Raji (cell line): Measurements from ENCODE around the gene ATL3.

Experiments
- POLR2A ChIP-seq: IDR thresholded peaks from 2 replicates; pipeline ENCODE4 v1.6.1; 2011; ENCODE audit warnings: low read depth, low read length, control low read depth; ENCODE audit not compliant: insufficient read depth

ATL3 gene

DNA sequence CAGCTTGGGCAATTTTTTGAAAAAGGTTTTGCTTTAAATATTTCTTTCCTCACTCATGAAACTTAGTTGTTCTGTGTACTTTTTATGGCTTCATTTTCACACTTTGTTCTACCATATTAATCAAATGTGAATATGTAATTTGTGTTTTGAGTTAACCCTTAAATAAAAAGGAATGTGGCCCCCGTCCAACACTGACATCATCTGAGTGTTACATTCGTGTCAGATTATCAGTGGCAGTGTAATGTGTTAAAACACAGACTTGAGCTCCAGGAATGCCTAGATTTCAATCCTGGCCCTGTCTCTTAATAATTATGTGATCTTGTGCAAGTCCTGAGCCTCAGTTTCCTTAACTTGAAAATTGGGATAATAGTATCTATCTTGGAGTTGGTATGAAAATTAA is 15.8 kb upstream of the ATL3 start:
- TF ChIP-seq POLR2A: no peak

DNA sequence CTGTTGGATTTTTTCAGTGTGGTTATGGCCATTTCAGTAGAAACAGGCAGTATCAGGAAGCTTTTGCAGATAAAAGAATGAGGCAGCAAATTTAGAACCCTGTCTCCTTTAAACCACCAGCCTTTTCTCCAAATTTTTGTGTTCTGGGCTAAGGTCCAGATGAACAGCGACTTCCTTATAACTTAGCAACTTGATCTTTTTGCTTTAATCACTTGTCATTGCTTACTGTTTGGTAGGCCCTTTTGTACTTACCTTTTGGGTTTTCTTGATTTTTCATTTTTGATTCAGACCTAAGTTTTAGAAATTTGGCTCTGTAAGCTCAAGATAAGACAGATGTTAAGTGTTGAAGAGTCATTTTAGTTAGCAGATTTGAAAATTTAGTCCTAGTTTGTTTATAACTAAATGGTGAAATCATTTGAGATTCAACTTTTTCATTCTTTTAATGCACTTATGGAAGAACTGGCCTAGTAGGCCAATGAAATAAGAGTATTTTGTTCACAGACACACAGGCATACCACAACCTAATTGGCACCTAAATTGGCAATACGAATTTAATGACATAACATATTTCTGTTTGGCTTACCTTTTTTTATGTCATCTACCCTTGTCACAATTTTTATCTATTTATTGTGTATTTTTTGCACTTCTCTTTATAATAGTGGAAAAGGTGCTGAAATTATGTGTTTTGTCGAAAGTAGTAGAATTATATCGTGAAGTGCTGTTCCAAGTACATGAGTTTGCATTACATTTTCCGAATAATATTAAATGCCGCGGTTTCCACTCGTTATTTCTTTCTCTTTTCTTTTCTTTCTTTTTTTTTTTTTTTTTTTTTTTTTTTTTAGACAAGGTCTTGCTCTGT is 12.2 kb upstream of the ATL3 start:
- no peak for TF ChIP-seq POLR2A

DNA sequence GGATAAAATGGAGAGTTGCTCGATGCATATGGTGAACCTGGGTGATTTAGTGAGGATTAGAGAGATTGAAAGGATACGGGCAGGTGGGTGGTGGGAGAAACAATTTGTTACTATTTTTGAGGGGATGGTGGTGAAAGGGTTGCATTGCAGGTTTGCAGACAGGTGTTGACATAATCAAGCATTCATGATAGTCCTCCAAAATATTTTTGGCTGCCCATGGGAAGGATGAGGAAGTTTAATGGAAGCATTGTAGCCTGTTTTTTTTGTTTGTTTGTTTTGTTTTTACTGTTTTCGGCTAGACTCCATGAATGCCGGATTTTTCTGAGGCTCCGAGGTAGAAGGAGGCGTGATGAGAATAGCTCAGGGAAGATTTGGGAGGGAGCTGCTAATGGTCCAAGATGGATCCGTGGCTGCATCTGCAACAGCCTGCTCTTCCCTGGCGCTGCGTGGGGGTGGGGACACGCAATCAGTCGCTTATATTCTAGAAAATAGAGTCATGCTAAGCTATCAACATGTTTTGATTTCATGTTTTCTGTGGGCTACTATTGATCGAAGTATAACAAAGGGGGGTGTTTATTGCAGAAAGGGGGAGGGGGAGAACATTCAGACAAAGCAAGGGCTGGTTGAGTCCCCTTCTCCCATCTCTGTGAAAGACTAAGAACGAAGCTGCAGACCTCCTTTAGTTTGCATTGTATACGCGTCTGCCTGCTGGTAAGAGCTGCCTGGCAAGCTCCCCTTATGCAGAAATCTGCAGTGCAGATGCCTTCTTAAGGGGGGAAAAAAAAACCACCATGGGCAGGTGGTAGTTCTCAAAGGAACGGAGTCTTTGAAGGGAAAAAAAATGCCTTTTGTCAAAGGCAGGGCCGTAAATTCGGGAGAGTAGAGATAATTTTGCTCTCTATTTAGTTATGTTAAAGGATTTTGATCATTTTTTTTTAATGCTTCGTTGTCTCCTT is 11.2 kb upstream of the ATL3 start:
- no peak for TF ChIP-seq POLR2A

DNA sequence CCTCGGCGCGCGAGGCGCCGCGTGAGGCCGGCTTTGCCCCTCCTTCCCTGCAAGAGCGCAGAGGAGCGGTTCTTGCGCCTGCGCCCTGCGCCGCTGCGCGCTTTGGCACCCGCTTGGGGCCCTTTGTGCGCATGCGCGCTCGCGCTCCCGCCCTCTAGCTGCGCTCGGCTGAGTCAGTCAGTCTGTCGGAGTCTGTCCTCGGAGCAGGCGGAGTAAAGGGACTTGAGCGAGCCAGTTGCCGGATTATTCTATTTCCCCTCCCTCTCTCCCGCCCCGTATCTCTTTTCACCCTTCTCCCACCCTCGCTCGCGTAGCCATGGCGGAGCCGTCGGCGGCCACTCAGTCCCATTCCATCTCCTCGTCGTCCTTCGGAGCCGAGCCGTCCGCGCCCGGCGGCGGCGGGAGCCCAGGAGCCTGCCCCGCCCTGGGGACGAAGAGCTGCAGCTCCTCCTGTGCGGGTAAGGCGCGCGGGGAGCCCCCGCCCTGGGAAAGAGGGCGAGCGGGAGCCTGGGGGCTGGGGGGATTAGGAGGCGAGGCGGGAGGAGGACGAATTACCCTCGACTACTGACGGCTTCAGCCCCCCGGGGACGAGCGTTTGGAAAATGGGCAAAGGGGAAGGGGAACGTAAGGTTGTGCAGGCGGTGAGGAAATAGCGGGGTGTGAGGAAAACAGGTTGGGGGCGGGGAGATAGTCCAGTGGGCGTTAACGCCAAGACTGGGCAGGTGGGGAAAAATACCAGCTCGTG is 10.3 kb upstream of the ATL3 start, which contains the start of gene RTN3:
TSS of gene RTN3 (plus strand) at position 180 of the 745 bp plus-strand sequence. CDS start at position 317, 137 bp downstream.
- peak; percentile 96 for TF ChIP-seq POLR2A

DNA sequence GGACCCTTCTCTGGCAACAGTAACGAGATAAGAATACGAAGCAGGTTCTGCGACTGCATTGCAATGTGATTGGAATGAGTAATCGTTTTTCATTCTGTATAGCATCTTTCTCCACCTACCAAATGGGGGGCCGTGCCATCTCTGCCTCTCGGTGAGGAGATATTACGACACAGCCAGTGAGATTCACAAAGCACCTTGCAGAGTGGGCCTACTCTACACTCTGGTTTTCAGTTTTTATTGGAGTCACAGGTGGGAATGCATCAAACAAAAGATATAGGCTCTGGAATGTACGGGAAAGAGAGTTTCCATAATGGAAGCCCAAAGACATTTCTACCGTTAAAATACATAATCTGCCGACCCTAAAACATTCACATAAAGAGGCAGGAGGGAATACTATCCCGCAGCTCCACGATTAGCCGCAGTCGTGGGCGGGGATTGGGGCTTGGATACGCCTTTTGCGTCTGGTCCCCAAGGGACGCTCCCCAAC is 9.7 kb upstream of the ATL3 start:
- no peak for TF ChIP-seq POLR2A

DNA sequence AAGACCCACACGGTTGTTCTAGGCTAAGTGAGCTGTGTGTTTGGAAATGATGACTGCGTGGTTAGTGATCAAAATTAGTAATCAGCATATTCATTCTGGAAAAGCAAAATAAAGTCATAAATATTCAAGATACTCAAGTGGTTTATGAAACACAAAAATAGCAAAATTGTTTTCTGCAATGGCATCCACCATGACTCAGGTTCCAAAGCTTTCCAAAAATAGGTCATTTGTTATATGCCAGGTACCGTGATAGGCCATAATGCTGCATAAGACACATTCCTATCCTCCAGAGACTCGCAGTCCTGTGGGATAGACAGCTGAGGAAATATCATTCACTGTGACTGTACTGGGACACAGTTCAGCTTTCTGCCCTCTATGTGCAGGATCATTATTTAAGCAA is 2.4 kb upstream of the ATL3 start:
- no peak for TF ChIP-seq POLR2A

DNA sequence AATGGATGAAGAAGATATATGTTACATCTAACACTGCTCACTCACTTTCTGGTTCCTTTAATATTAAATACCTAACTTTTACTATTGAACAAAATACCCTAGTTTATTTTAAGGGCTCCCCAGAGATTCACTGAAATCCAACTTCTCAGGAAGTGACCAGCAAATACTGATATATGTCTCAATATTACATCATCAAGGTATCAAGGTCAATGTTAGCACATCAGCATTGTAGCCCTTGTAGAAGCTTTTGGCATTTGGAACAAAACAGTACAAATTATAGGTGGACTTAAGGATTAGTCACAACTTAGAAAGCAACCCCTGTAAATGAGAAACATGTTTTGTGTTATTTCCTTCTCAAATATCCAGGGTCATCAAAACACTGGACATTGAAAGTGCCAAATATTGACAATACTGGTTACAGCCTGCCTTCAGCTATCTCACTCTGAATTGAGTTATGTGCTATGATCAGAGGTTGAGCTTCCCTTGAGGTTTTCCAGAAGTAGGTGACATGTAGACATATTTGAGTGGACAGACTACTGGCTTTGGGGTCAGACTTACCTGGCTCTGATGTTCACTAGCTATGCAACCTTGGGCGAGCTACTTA is 1.9 kb upstream of the ATL3 start:
- no peak for TF ChIP-seq POLR2A

DNA sequence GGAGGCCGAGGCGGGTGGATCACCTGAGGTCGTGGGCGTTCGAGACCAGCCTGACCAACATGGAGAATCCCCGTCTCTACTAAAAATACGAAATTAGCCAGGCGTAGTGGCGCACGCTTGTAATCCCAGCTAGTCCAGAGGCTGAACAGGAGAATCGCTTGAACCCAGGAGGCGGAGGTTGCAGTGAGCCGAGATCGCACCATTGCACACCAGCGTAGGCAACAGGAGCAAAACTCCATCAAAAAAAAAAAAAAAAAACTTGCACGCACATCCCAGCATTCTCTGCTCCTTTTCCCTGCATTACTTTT is 934 bp upstream of the ATL3 start:
- no peak for TF ChIP-seq POLR2A

DNA sequence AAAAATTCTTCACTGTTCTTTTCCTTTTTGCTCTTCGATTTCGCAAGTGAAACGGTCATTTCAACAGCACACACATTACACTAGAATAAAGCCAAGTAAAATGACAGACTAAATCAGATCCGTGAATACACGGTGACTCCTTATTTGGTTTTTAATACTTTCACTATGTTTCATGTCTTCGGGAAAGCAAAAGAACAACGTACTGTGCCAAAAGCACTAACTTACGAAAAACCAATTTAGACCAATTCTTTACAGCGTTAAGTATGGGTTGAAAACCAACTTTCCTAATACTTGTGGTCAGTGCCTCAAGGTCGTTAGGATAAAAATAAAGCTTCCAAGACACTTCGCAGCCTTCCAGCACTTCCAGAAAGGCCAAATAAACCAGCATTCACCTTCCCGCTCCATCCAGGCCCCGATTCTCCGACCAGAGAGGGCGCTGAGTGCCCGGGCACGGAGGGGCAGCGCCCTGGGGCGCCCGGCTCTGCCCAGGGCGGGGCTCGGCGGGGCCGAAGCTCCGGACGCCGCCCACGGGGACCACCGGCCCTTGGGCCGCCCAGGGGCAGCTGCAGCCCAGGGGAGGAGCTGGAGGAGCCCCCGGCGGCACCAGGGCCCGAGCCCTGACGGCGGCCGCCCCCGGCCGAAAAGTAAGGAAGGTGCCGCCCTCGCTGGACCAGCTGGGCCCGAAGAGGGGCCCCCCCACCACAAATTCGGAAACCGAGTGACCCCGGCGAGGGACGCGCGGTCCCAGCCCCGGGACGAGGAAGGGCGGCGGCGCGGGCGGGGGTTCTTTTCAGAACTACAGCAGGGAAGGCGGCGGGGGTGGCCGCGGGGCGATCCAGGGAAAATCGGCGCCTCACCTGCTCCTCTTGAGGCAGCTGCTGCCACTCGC is 499 bp downstream of the ATL3 start:
- no peak for TF ChIP-seq POLR2A

DNA sequence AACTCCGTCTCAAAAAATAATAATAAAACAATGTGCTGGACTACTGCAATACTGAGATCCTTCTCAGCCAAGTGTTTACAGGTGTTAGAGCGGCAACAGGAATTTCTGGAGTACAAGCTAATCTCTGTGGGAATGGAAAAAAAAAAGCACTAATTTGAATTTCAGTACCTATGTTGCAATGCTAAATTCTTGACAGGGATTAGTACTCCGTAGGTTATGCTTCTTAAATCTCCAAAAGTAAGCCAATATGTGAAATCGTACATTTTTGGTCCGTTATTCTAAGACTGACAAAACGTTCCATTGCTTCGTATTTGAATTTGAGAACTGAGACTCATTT is 1.1 kb downstream of the ATL3 start:
- no peak for TF ChIP-seq POLR2A

DNA sequence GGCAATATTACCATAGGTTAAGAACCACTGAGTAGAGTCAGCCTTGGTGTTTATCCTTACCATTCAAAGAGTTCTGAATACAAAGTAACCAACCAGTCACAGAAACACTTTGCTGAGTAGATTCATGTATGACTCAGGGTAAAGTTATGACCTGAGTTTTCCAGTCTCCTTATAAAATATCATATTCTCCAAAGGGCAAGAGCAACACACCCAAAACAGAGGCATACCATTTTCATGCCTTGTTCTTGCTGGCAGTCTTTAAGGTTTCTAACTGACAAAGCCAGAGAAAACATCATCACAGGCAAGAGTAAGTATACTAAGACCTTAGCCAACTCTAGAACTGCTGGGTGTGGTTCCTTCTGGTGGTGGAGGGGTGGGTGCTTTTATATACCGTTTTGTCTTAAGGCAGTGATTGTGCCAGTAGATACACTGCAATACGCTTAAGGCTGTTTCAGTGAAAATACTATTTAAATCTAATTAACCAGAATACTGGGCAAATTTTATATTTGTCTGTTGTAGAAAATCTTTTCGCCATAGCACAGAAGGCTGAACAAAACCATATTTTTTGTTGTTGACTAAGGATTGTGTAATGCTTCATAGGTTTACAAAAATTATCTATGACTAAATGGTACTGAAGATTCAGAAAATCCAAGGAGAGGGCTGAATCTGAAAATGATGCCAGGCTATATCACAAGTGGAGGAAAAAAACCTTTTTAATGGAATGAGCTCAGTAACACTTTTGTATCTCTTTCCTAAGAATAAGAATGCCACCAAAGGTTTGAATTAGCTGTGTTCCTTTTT is 3.0 kb downstream of the ATL3 start:
- no peak for TF ChIP-seq POLR2A

DNA sequence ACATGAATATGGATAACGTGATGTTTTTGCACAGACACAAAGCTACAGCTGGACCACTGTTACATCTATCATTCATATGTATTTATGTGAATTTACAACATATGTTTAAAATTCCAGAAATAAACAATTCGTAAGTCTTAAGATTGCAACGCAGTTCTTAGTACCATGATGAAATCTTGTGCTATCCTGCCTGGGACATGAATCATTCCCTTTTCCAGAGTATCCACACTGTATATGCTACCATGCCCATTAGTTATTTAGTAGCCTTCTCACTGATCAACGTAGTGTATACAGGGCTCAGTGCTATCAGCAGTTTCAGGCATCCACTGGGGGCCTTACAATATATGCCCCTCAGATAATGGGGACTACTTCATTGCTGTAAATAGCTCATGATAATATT is 4.3 kb downstream of the ATL3 start:
- no peak for TF ChIP-seq POLR2A

DNA sequence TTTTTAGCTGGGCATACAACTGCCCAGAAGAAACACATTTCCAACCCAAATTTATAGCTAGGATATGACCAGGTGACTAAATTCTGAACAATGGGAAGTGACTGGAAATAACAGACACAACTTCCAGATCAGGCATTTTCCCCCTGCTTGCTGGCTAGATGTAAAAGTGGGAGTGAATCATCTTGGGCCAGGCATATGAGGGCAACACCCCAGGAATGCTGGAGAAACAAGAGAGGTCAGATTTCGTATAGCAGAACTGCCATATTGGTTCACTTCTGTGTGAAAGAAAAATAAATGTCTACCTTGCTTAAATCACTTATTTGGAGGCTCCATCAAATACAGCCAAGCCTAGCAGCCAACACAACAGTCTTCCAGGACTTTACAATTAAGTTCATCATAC is 7.4 kb downstream of the ATL3 start:
- no peak for TF ChIP-seq POLR2A
